SK-N-SH (cell line): ENCODE measurements around the gene PDZD2. TPM values are rescaled to one million over a fixed set of nuclear protein-coding genes. Genes with fewer than 3 reads are reported as not detected.

ENCODE experiments used
- CTCF ChIA-PET: fragments of 300-600, 350-600 bp; formaldehyde crosslinking; extraction: SDS; loops from one replicate; lab custom pipeline; 2021; lab: Yijun Ruan, JAX
- POLR2A ChIA-PET: fragments of 350-600 bp; sonication (Branson Sonifier 250); formaldehyde crosslinking; extraction: SDS; loops from one replicate; lab custom pipeline; 2020; ENCODE audit warnings: antibody characterized with exemption, inconsistent platforms; lab: Yijun Ruan, JAX
- DNase-seq: peaks from one replicate; pipeline ENCODE4 v3.0.0; 2012
- H2AFZ ChIP-seq: fragments of 200-600 bp; sonication (generic); 2 replicates; pipeline ENCODE4 v1.8.1; 2016; ENCODE audit warnings: antibody characterized with exemption, mild to moderate bottlenecking, low read depth
- H3F3A ChIP-seq: fragments of 200-600 bp; sonication (generic); replicated peaks from 2 replicates; pipeline ENCODE3; 2016; ENCODE audit warnings: antibody characterized with exemption, mild to moderate bottlenecking; ENCODE audit not compliant: insufficient read depth
- H3K27ac ChIP-seq, 2 experiments: fragments of 200-500 bp in 1 of 2; fragments of 200-600 bp in 1 of 2; sonication (Bioruptor generic) in 1 of 2; sonication (generic), shearing (Covaris generic) in 1 of 2; 2 replicates each; pipeline versions ENCODE4 v1.5.1 to v1.6.1; 2014 to 2016; ENCODE audit warnings: low read depth in 2 of 2, inconsistent platforms in 1 of 2, low read length in 1 of 2, mild to moderate bottlenecking in 1 of 2, mixed read lengths in 1 of 2
- H3K27me3 ChIP-seq: fragments of 200-600 bp; sonication (generic), shearing (Covaris generic); 2 replicates; pipeline ENCODE4 v1.6.1; 2016; ENCODE audit warnings: mixed run types; ENCODE audit not compliant: insufficient read depth
- H3K36me3 ChIP-seq, 2 experiments: fragments of 200-500 bp in 1 of 2; fragments of 200-600 bp in 1 of 2; sonication (Bioruptor generic) in 1 of 2; sonication (generic) in 1 of 2; replicated peaks in 1 of 2; 2 replicates each; pipeline versions ENCODE3 to v1.5.1; 2014 to 2016; ENCODE audit warnings: low read length in 1 of 2, mild to moderate bottlenecking in 1 of 2; ENCODE audit not compliant: insufficient read depth in 2 of 2, control insufficient read depth in 1 of 2
- H3K4me1 ChIP-seq, 2 experiments: fragments of 200-500 bp in 1 of 2; fragments of 200-600 bp in 1 of 2; sonication (Bioruptor generic) in 1 of 2; sonication (generic), shearing (Covaris generic) in 1 of 2; 2 replicates each; pipeline versions ENCODE4 v1.5.1 to v1.6.1; 2014 to 2016; ENCODE audit warnings: low read depth in 1 of 2, low read length in 1 of 2, mixed run types in 1 of 2; ENCODE audit not compliant: insufficient read depth in 2 of 2, control insufficient read depth in 1 of 2
- H3K4me2 ChIP-seq: fragments of 200-600 bp; sonication (generic), shearing (Covaris generic); 2 replicates; pipeline ENCODE4 v1.6.1; 2017; ENCODE audit warnings: mixed run types
- H3K4me3 ChIP-seq, 2 experiments: fragments of 200-500 bp in 1 of 2; fragments of 200-600 bp in 1 of 2; sonication (Bioruptor generic) in 1 of 2; sonication (generic), shearing (Covaris generic) in 1 of 2; 2 replicates each; pipeline versions ENCODE4 v1.5.1 to v1.8.1; 2014 to 2016; ENCODE audit warnings: low read depth in 2 of 2, inconsistent platforms in 1 of 2, low read length in 1 of 2, mild to moderate bottlenecking in 1 of 2, mixed read lengths in 1 of 2, moderate library complexity in 1 of 2
- H3K79me2 ChIP-seq: fragments of 200-600 bp; sonication (generic); 2 replicates; pipeline ENCODE4 v1.8.1; 2017; ENCODE audit warnings: mild to moderate bottlenecking; ENCODE audit not compliant: insufficient read depth
- H3K9ac ChIP-seq: fragments of 200-600 bp; sonication (generic); 2 replicates; pipeline ENCODE4 v1.6.1; 2017; ENCODE audit warnings: mixed run types
- H3K9me2 ChIP-seq: fragments of 200-600 bp; sonication (generic); 2 replicates; pipeline ENCODE4 v1.6.1; 2017; ENCODE audit warnings: mixed run types
- H3K9me3 ChIP-seq: fragments of 200-600 bp; sonication (generic); 2 replicates; pipeline ENCODE4 v1.6.1; 2017; ENCODE audit warnings: mixed run types, mild to moderate bottlenecking, moderate library complexity
- H4K20me1 ChIP-seq: fragments of 200-600 bp; sonication (generic); 2 replicates; pipeline ENCODE4 v1.6.1; 2017; ENCODE audit warnings: mild to moderate bottlenecking, mixed run types; ENCODE audit not compliant: insufficient read depth
- CHD2 ChIP-seq: fragments of 150-350 bp; IDR thresholded peaks from 2 replicates; pipeline ENCODE4 v1.6.1; 2018; ENCODE audit warnings: low read length; ENCODE audit not compliant: partially characterized antibody
- ELF1 ChIP-seq: IDR thresholded peaks from 2 replicates; pipeline ENCODE4 v1.4.0; 2012
- EZH2phosphoT487 ChIP-seq: fragments of 200-600 bp; sonication (generic); IDR thresholded peaks from 2 replicates; pipeline ENCODE4 v1.6.1; 2017; ENCODE audit warnings: low read depth, mixed run types, mild to moderate bottlenecking, antibody characterized with exemption, moderate library complexity, borderline replicate concordance
- FOXM1 ChIP-seq: IDR thresholded peaks from 2 replicates; pipeline ENCODE4 v1.4.0; 2012; ENCODE audit warnings: low read depth, mild to moderate bottlenecking
- JUND ChIP-seq: IDR thresholded peaks from 2 replicates; pipeline ENCODE4 v1.4.0; 2012
- MXI1 ChIP-seq: IDR thresholded peaks from 2 replicates; pipeline ENCODE4 v1.6.1; 2012; ENCODE audit warnings: mild to moderate bottlenecking, low read depth, low read length, improper control_type of control experiment
- PBX3 ChIP-seq: IDR thresholded peaks from 2 replicates; pipeline ENCODE4; 2012
- POLR2AphosphoS5 ChIP-seq: IDR thresholded peaks from 2 replicates; pipeline ENCODE4 v1.6.1; 2012; ENCODE audit warnings: low read depth, low read length
- RCOR1 ChIP-seq: fragments of 150-350 bp; IDR thresholded peaks from 2 replicates; pipeline ENCODE4 v1.6.1; 2017; ENCODE audit warnings: antibody characterized with exemption, low read length
- REST ChIP-seq: IDR thresholded peaks from 2 replicates; pipeline ENCODE4 v1.6.1; 2012; ENCODE audit warnings: mild to moderate bottlenecking, low read depth, low read length, moderate library complexity
- RFX5 ChIP-seq: IDR thresholded peaks from 2 replicates; pipeline ENCODE4 v1.6.1; 2012; ENCODE audit warnings: mild to moderate bottlenecking, improper control_type of control experiment, low read length
- RXRA ChIP-seq: IDR thresholded peaks from 2 replicates; pipeline ENCODE4 v1.4.0; 2012; ENCODE audit warnings: low read depth, mild to moderate bottlenecking, borderline replicate concordance
- TEAD4 ChIP-seq: IDR thresholded peaks from 2 replicates; pipeline ENCODE4 v1.4.0; 2012; ENCODE audit warnings: mild to moderate bottlenecking, borderline replicate concordance; ENCODE audit not compliant: insufficient read depth
- ZBTB33 ChIP-seq: IDR thresholded peaks from 2 replicates; pipeline ENCODE4 v1.4.0; 2012; ENCODE audit warnings: low read depth, borderline replicate concordance
- WGBS: methylation state at CpG from one replicate; pipeline ENCODE4 v1.1.6; 2017; ENCODE audit warnings: low lambda C conversion rate; 5-methylcytosine and 5-hydroxymethylcytosine counted together
- polyA plus RNA-seq, 3 experiments: library from polyadenylated mRNA; depleted of rRNA; stranded (reverse); fragments of >200 nt; gene quantifications; 2 replicates each; pipeline ENCODE4 v1.2.3, GENCODE V29; 2012

PDZD2 gene
- polyA plus RNA-seq, 1 of the 3 experiments (the other 2 are of a cell fraction): 0.13 TPM

DNA sequence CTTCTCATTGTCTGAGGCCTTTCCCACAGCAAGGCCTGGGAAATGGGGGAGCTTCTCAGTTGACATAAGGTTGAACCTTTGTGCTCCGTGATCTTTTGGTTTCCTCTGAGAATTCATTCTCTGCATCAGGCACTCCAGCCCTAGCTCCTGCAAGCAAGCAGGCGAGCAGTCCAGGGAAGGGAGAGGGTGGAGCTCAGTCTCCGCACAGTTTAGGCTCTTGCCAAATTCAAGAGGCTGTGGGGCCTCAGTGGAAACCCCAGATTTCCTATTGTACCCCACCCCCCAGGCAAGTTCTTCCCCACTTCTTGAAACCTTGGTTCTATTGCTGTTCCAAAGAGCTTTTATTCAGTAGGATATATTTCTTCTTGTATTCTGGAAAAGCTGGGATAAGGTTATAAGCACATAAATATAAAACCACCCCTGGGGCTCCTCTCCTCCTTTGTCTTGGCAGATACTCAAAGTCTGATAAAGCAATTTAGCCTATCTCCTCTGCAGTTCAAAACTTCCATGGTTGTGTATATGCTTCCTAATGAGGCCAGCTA lies 147.2 kb downstream of the PDZD2 start:
- Histone ChIP-seq H3K79me2 (no peaks in the 10 kb centered on the region), H3K9me2 (no peaks in the 10 kb centered on the region), H3K27ac (no peak overlapping the region), H3K36me3 (no peaks in the 10 kb centered on the region), H3K4me1 (peaks cover 0 to 13% of the 10 kb centered on the region in 2 experiments; a peak in 1 of 4 replicates), H3K4me2 (no peak overlapping the region), H3K9me3 (no peaks in the 10 kb centered on the region), H3K9ac (no peak overlapping the region), H3K27me3 (no peaks in the 10 kb centered on the region; the same call in 1 of the 2 replicates), H2AFZ (no peak overlapping the region), H3F3A (no peaks in the 10 kb centered on the region), H3K4me3 (no peak overlapping the region), H4K20me1 (no peaks in the 10 kb centered on the region)
- TF ChIP-seq ELF1 (no peak), FOXM1 (no peak), RXRA (no peak), REST (no peak), ZBTB33 (no peak), POLR2AphosphoS5 (no peak), MXI1 (no peak), PBX3 (no peak), RCOR1 (no peak), RFX5 (no peak), EZH2phosphoT487 (no peak), JUND (no peak), TEAD4 (no peak), CHD2 (no peak)
- ChIA-PET CTCF (interaction anchor here (0.9 to 1.4 kb wide), 4 partner anchors 11 to 204 kb away, joined by 3 read pairs; partner anchors contain the start of gene PDZD2), POLR2A (no interaction called here)
- no peak for DNase-seq
- WGBS: 41% methylated on average over 3 of the region's 3 CpGs
